Peyer's patch (tissue), 4 donors: ENCODE results near the gene OPTC.

Experiments
- CTCF ChIP-seq, 6 experiments: fragments of 450-650 bp in 4 of 6; fragments of 200-600 bp in 2 of 6; sonication (generic) in 1 of 6; IDR thresholded peaks; one replicate each; pipeline ENCODE4 v1.5.1; 2017 to 2019; ENCODE audit warnings: antibody characterized with exemption in 6 of 6, mild to moderate bottlenecking in 3 of 6, moderate library complexity in 1 of 6
- POLR2A ChIP-seq, 2 donors: fragments of 450-650 bp; IDR thresholded peaks; one replicate each; pipeline ENCODE4 v1.5.1; 2017; ENCODE audit warnings: antibody characterized with exemption in 2 of 2, mild to moderate bottlenecking in 2 of 2, moderate library complexity in 2 of 2

DNA sequence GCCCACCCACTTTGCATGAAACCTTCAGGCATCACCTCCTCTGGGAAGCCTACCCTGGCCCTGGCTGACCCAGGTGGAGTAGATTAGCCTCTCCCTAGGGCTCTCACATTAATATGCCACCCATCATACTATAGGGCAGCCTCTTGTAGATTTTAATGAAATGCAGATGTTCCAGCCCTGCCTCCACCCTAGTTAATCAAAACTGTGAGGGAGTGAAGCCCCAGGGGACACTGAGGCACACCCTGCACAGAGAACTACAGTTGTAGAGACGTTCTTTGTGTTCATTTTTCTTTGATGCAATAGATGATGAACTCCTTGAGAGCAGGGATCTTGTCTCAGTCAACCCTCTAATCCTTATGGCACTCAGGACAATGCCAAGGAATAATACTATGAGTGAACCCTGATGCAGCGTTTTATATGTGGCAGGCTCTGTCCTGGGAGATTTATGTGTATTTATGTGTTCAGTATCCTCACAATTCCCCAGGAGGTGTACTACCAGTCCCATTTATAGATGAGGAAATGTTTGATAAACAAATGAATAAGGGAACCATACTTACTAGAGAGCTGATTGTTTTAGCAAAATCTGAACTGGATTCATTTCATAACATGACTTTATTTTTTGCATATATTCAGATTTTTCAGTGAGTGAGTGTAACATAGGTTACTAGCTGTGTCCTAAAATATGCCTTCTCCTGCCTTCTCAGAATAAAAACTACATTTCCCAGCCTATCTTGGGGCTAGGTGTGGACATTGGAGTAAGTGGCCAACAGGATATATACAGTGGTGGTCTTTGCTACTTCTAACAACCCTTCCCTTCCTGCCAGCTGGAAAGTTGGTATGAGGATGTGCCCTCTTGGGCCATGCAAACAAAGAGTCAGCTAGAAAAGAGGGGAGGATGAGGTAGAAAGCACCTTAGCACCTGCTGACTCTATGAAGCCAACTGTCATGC lies 41.8 kb upstream of the OPTC start:
- TF ChIP-seq CTCF (IDR thresholded peaks at IDR 0.05): no peak
- no peak for TF ChIP-seq POLR2A (IDR thresholded peaks at IDR 0.05)
